ENCODE measurements around the gene SEZ6.
A peak's percentile ranks its signal among the peaks of the same experiment; 100 is the strongest.

The SEZ6 gene

GRCh38 chr17:29000973-29001372 lies 4.9 kb downstream of the SEZ6 start:
- no peak for DNase-seq (ENCODE audit: low read depth)

- DNase-seq (ENCODE audit: low read depth), result no peak
Observed at GRCh38 chr17:28999206-28999605, 6.6 kb downstream of the SEZ6 start.

GRCh38 chr17:28997806-28998205 lies 8.0 kb downstream of the SEZ6 start:
- no peak for DNase-seq (ENCODE audit: low read depth)

GRCh38 chr17:28996554-28997096 lies 9.2 kb downstream of the SEZ6 start:
- DNase-seq (ENCODE audit: low read depth), result no peak

GRCh38 chr17:28993645-28994426 lies 12.0 kb downstream of the SEZ6 start:
- DNase-seq (ENCODE audit: low read depth), result no peak

GRCh38 chr17:28992625-28993600 lies 12.9 kb downstream of the SEZ6 start:
- no peak for DNase-seq (ENCODE audit: low read depth)

- DNase-seq (ENCODE audit: low read depth), result no peak
Observed at GRCh38 chr17:28992185-28992584, 13.6 kb downstream of the SEZ6 start.

GRCh38 chr17:28991779-28992178 lies 14.1 kb downstream of the SEZ6 start:
- DNase-seq (ENCODE audit: low read depth), result no peak

- no peak for DNase-seq (ENCODE audit: low read depth)
Observed at GRCh38 chr17:28989028-28989427, 16.8 kb downstream of the SEZ6 start.

- no peak for DNase-seq (ENCODE audit: low read depth)
Observed at GRCh38 chr17:28988475-28988874, 17.4 kb downstream of the SEZ6 start.

GRCh38 chr17:28986714-28987655 lies 18.8 kb downstream of the SEZ6 start:
- no peak for DNase-seq (ENCODE audit: low read depth)

- DNase-seq (ENCODE audit: low read depth), result no peak
Observed at GRCh38 chr17:28985950-28986713, 19.7 kb downstream of the SEZ6 start.

- DNase-seq (ENCODE audit: low read depth), result no peak
Observed at GRCh38 chr17:28983286-28984230, 22.3 kb downstream of the SEZ6 start.

- peak; percentile 41 for DNase-seq (ENCODE audit: low read depth)
Observed at GRCh38 chr17:28982131-28982793, 23.6 kb downstream of the SEZ6 start.

GRCh38 chr17:28978356-28978964 lies 27.4 kb downstream of the SEZ6 start:
- no peak for DNase-seq (ENCODE audit: low read depth)

GRCh38 chr17:28977659-28978355 lies 28.0 kb downstream of the SEZ6 start:
- no peak for DNase-seq (ENCODE audit: low read depth)

GRCh38 chr17:28975646-28976045 lies 30.2 kb downstream of the SEZ6 start:
- no peak for DNase-seq (ENCODE audit: low read depth)

GRCh38 chr17:28975031-28975430 lies 30.8 kb downstream of the SEZ6 start:
- no peak for DNase-seq (ENCODE audit: low read depth)
